GM12892 (cell line): Measurements from ENCODE around the gene KCNMB2.

Experiments
- POLR2AphosphoS5 ChIP-seq: IDR thresholded peaks from 2 replicates; pipeline ENCODE4 v1.6.1; 2011; ENCODE audit warnings: low read depth, low read length, control low read depth
- TAF1 ChIP-seq: IDR thresholded peaks from 2 replicates; pipeline ENCODE4 v1.6.1; 2011; ENCODE audit warnings: low read depth, mild to moderate bottlenecking, control low read depth, low read length, borderline replicate concordance

- TF ChIP-seq TAF1 = no peak
- no peak for TF ChIP-seq POLR2AphosphoS5
These were observed 218.7 kb downstream of the KCNMB2 start for GRCh38 chr3:178754852-178755510.
